Heart left ventricle (tissue), 13 donors: ENCODE results near the gene C14orf119.

Source experiments
- POLR2A ChIP-seq, 2 donors: fragments of 450-650 bp; IDR thresholded peaks; one replicate each; pipeline ENCODE4 v1.6.1; 2017; ENCODE audit warnings: antibody characterized with exemption in 2 of 2, mild to moderate bottlenecking in 2 of 2, moderate library complexity in 2 of 2
- TF ChIP-seq, protein P1 (sequence below), 12 donors: fragments of 200-600 bp; sonication (generic) in 4 of 12; IDR thresholded peaks; one replicate each; pipeline versions ENCODE4 v1.5.0 to v1.8.0; 2018 to 2022; ENCODE audit warnings: antibody characterized with exemption in 12 of 12, mild to moderate bottlenecking in 5 of 12
- donor health status: ischemic (EF 13 %, LVEDD 7.1; RV severe dilation, severe dysfunction).
- donor health status: DM: no; HTN: yes; CAD: no.
- donor health status: DM: no; HTN: no; CAD: no.
- donor health status: ischemic (EF 25% LVEDD 6.9; RV normal size, moderate dysfunction).
- donor health status: ischemic (EF 25% LVEDD 5.7; RV mildly dilated, moderate dysfunction).
- donor health status: ischemic (EF 35%, LVEDD 5.7; RV mildly dilated, moderate dysfunction).
- donor health status: nonischemic (EF 11% LVEDD 7.7; RV severe dilation, severe dysfunction).
- donor health status: DM: yes; HTN: yes; CAD: no.
- donor health status: PGD.
- donor health status: ischemic (EF 29% LVEDD 5.4; RV normal size, mild dysfunction).
- donor health status: nonischemic (EF 23%, LVEDD 6.1; RV moderate dilation, normal function).

DNA sequence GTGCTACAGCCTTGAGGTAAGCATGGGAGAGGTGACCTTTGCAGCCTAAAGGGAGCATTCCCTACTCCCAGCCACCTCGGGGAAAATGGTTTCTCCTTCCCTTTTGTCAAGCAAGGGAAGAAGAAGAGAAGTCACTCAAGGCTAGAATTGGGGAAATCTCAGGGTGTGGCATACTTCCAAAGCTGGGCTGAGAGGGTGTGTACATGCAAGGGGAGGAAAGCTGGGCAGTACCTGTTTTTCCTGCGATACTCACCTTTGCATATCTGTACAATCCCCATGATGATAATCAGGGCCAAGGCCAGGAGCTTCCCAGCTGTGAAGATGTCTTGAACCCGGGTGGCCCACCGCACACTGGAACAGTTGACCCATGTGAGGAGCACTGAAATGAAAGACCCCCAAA lies 47.5 kb downstream of the C14orf119 start:
- no peak for TF ChIP-seq POLR2A (IDR thresholded peaks at IDR 0.05)
- TF ChIP-seq, protein P1, sequence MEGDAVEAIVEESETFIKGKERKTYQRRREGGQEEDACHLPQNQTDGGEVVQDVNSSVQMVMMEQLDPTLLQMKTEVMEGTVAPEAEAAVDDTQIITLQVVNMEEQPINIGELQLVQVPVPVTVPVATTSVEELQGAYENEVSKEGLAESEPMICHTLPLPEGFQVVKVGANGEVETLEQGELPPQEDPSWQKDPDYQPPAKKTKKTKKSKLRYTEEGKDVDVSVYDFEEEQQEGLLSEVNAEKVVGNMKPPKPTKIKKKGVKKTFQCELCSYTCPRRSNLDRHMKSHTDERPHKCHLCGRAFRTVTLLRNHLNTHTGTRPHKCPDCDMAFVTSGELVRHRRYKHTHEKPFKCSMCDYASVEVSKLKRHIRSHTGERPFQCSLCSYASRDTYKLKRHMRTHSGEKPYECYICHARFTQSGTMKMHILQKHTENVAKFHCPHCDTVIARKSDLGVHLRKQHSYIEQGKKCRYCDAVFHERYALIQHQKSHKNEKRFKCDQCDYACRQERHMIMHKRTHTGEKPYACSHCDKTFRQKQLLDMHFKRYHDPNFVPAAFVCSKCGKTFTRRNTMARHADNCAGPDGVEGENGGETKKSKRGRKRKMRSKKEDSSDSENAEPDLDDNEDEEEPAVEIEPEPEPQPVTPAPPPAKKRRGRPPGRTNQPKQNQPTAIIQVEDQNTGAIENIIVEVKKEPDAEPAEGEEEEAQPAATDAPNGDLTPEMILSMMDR (IDR thresholded peaks at IDR 0.05), result no peak
